RWPE2 (cell line): ENCODE data around the gene MOCS1.

ENCODE experiments used
- ATAC-seq: fragments of 200-7000 bp; cut with Tn5 transposase; 3 replicates; pipeline ENCODE4 v1.9.1; 2021; ENCODE audit warnings: low read depth
- DNase-seq: peaks from one replicate; pipeline ENCODE4 v3.0.0-alpha.2; 2020; ENCODE audit warnings: low spot score
- H3K27ac ChIP-seq: fragments of 450-650 bp; 2 replicates; pipeline ENCODE4 v1.5.1; 2017; ENCODE audit warnings: mild to moderate bottlenecking; ENCODE audit not compliant: poor library complexity, severe bottlenecking
- H3K27me3 ChIP-seq: fragments of 250-450 bp; sonication (Bioruptor Pico); 2 replicates; pipeline ENCODE4 v1.5.1; 2021; ENCODE audit warnings: mild to moderate bottlenecking, moderate library complexity; ENCODE audit not compliant: insufficient read depth, poor library complexity, severe bottlenecking
- H3K36me3 ChIP-seq: fragments of 250-450 bp; sonication (Bioruptor Pico); 2 replicates; pipeline ENCODE4 v1.5.1; 2020; ENCODE audit warnings: low read depth, mild to moderate bottlenecking, moderate library complexity
- H3K4me1 ChIP-seq: fragments of 250-450 bp; sonication (Bioruptor Pico); 2 replicates; pipeline ENCODE4 v1.5.1; 2021; ENCODE audit warnings: mild to moderate bottlenecking, moderate library complexity; ENCODE audit not compliant: insufficient read depth, poor library complexity, severe bottlenecking
- H3K4me3 ChIP-seq: fragments of 250-450 bp; sonication (Bioruptor Pico); 2 replicates; pipeline ENCODE4 v1.5.1; 2021; ENCODE audit warnings: mild to moderate bottlenecking, moderate library complexity; ENCODE audit not compliant: severe bottlenecking
- H3K9me3 ChIP-seq: fragments of 250-450 bp; sonication (Bioruptor Pico); 2 replicates; pipeline ENCODE4 v1.5.1; 2021; ENCODE audit warnings: mild to moderate bottlenecking, moderate library complexity; ENCODE audit not compliant: severe bottlenecking
- TF ChIP-seq, protein P1 (sequence below): fragments of 450-650 bp; IDR thresholded peaks from one replicate; pipeline ENCODE4 v1.5.1; 2017; ENCODE audit warnings: mild to moderate bottlenecking, moderate library complexity; ENCODE audit not compliant: poor library complexity, severe bottlenecking

MOCS1 gene

DNA sequence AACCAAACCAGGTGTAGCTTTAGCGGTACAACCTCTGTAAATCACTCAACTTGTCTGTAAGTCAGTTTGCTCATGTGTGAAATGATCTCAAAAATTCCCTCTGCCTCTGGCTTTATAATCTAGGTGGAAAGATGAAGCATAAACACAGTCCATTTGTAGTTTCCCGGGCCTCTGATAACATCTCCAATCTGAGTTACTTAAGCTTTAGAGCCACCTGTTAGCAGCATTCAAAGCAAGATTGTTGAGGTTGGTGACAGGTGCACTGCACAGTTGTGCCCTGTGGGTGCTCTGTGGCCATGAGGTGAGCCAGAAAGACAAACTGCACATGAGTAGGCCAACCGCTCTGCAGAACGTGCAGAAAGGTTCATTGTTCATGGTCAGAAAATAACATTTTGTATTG lies 53.7 kb downstream of the MOCS1 start:
- TF ChIP-seq, protein P1, sequence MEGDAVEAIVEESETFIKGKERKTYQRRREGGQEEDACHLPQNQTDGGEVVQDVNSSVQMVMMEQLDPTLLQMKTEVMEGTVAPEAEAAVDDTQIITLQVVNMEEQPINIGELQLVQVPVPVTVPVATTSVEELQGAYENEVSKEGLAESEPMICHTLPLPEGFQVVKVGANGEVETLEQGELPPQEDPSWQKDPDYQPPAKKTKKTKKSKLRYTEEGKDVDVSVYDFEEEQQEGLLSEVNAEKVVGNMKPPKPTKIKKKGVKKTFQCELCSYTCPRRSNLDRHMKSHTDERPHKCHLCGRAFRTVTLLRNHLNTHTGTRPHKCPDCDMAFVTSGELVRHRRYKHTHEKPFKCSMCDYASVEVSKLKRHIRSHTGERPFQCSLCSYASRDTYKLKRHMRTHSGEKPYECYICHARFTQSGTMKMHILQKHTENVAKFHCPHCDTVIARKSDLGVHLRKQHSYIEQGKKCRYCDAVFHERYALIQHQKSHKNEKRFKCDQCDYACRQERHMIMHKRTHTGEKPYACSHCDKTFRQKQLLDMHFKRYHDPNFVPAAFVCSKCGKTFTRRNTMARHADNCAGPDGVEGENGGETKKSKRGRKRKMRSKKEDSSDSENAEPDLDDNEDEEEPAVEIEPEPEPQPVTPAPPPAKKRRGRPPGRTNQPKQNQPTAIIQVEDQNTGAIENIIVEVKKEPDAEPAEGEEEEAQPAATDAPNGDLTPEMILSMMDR, result no peak
- Histone ChIP-seq H3K9me3 (no peaks in the 10 kb centered on the region), H3K4me3 (no peak overlapping the region), H3K36me3 (no peaks in the 10 kb centered on the region), H3K27me3 (no peaks in the 10 kb centered on the region), H3K4me1 (no peaks in the 10 kb centered on the region), H3K27ac (no peak overlapping the region)
- DNase-seq (no peak), ATAC-seq (no peak)

DNA sequence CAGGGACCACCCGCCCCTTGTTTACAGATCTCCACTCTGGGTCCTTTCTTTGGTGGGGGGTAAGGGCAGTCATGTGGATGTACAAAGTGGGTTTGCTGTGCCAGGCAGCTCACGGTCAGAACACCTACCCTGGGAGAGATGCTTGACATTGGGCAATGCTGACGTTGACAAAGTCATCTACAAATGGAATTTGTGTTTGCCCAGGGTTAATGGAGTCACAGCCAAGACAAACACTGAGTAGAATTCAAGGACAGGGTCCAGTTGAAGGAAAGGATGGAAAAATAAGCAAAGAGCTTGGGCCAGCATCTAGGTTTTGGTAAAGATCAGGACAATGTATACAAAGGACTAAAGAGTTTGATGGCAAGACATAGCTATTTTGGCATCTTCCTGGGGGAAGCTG lies 54.7 kb downstream of the MOCS1 start:
- H3K4me3 ChIP-seq, result no peak overlapping the region
- no peaks in the 10 kb centered on the region for H3K4me1 ChIP-seq
- H3K36me3 ChIP-seq, result no peaks in the 10 kb centered on the region
- ATAC-seq, result no peak
- TF ChIP-seq, protein P1, result no peak
- DNase-seq, result no peak
- H3K27ac ChIP-seq, result no peak overlapping the region
- H3K27me3 ChIP-seq, result no peaks in the 10 kb centered on the region
- no peaks in the 10 kb centered on the region for H3K9me3 ChIP-seq

GRCh38 chr6:39876826-39877225 lies 57.4 kb downstream of the MOCS1 start:
- Histone ChIP-seq H3K27me3 (no peaks in the 10 kb centered on the region), H3K27ac (no peak overlapping the region), H3K9me3 (no peaks in the 10 kb centered on the region), H3K4me3 (no peak overlapping the region), H3K36me3 (no peaks in the 10 kb centered on the region), H3K4me1 (no peaks in the 10 kb centered on the region)
- ATAC-seq (no peak), DNase-seq (no peak)
- TF ChIP-seq, protein P1, result no peak

GRCh38 chr6:39876111-39876510 lies 58.2 kb downstream of the MOCS1 start:
- DNase-seq (no peak), ATAC-seq (no peak)
- H3K4me1 ChIP-seq, result no peaks in the 10 kb centered on the region
- no peak overlapping the region for H3K27ac ChIP-seq
- H3K36me3 ChIP-seq, result no peaks in the 10 kb centered on the region
- H3K4me3 ChIP-seq, result no peak overlapping the region
- no peaks in the 10 kb centered on the region for H3K9me3 ChIP-seq
- TF ChIP-seq, protein P1, result no peak
- no peaks in the 10 kb centered on the region for H3K27me3 ChIP-seq

DNA sequence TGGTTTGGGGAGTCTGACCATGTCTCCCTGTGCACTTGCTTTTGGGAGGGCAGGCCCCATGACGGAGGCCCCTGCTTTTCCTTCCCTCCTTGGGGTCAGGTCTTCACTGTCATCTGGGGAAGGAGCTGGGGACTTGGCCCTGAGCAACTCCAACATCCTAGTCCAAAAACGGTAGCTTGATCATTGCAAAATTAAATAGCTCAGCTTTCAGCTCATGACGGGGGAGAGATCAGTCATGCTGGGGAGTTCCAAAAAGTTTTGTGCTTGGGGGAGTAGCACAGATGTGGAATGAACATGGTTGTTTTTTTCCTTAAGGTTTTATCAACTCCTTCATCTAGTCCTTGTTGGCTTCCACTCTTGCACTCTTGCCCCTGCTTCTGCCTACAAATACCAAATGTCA lies 60.8 kb downstream of the MOCS1 start:
- TF ChIP-seq, protein P1, result no peak
- Histone ChIP-seq H3K27me3 (no peaks in the 10 kb centered on the region), H3K4me3 (no peak overlapping the region), H3K4me1 (no peaks in the 10 kb centered on the region), H3K27ac (no peak overlapping the region), H3K36me3 (no peaks in the 10 kb centered on the region), H3K9me3 (no peaks in the 10 kb centered on the region)
- no peak for DNase-seq
- no peak for ATAC-seq
